Neural cell (in vitro differentiated cells): Measurements from ENCODE around the gene LRIT1. TPM values are rescaled to one million over a fixed set of nuclear protein-coding genes. Genes with fewer than 3 reads are reported as not detected.

Experiments
- H2AFZ ChIP-seq: fragments of 200-600, 300-800 bp; sonication (generic), shearing (Covaris generic); 2 replicates; pipeline ENCODE4 v1.6.0; 2014; ENCODE audit warnings: low read depth, mild to moderate bottlenecking, antibody characterized with exemption, low read length, moderate library complexity
- H3F3A ChIP-seq: fragments of 200-600 bp; shearing (Covaris generic); 2 replicates; pipeline ENCODE4 v1.6.1; 2016; ENCODE audit warnings: mild to moderate bottlenecking, moderate library complexity, mixed read lengths, antibody characterized with exemption, low read length; ENCODE audit not compliant: insufficient read depth, poor library complexity, severe bottlenecking
- H3K27ac ChIP-seq: fragments of 200-600, 300-800 bp; sonication (generic), shearing (Covaris generic); 2 replicates; pipeline ENCODE4 v1.5.1; 2014; ENCODE audit warnings: mild to moderate bottlenecking, low read length, moderate library complexity
- H3K27me3 ChIP-seq: fragments of 300-800, 200-600 bp; sonication (generic), shearing (Covaris generic); 2 replicates; pipeline ENCODE4 v1.6.0; 2014; ENCODE audit warnings: mild to moderate bottlenecking, low read depth, low read length, moderate library complexity; ENCODE audit not compliant: insufficient read depth
- H3K36me3 ChIP-seq: fragments of 300-800, 200-600 bp; sonication (generic), shearing (Covaris generic); 2 replicates; pipeline ENCODE4 v1.5.1; 2014; ENCODE audit warnings: mild to moderate bottlenecking, antibody characterized with exemption, low read length, moderate library complexity; ENCODE audit not compliant: insufficient read depth
- H3K4me2 ChIP-seq: fragments of 300-800, 200-600 bp; sonication (generic), shearing (Covaris generic); 2 replicates; pipeline ENCODE4 v1.6.0; 2014; ENCODE audit warnings: mild to moderate bottlenecking, low read length
- H3K4me3 ChIP-seq: fragments of 300-800, 200-600 bp; sonication (generic), shearing (Covaris generic); 2 replicates; pipeline ENCODE4 v1.5.1; 2014; ENCODE audit warnings: mild to moderate bottlenecking, low read length, moderate library complexity
- H3K79me2 ChIP-seq: fragments of 200-600 bp; shearing (Covaris generic); replicated peaks from 2 replicates; pipeline ENCODE4 v1.6.0; 2014; ENCODE audit warnings: mild to moderate bottlenecking, low read length, moderate library complexity; ENCODE audit not compliant: insufficient read depth
- H3K9ac ChIP-seq: fragments of 300-800, 200-600 bp; sonication (generic), shearing (Covaris generic); 2 replicates; pipeline ENCODE4 v1.6.1; 2016; ENCODE audit warnings: mild to moderate bottlenecking, low read length, mixed read lengths
- H3K9me2 ChIP-seq: fragments of 200-600 bp; shearing (Covaris generic); 2 replicates; pipeline ENCODE4 v1.6.1; 2016; ENCODE audit warnings: mild to moderate bottlenecking, low read length, mixed read lengths; ENCODE audit not compliant: insufficient read depth
- H3K9me3 ChIP-seq: fragments of 200-600, 300-800 bp; sonication (generic), shearing (Covaris generic); 2 replicates; pipeline ENCODE4 v1.6.1; 2016; ENCODE audit warnings: mild to moderate bottlenecking, mixed run types, low read length, moderate library complexity, mixed read lengths
- H4K20me1 ChIP-seq: fragments of 200-600 bp; shearing (Covaris generic); 2 replicates; pipeline ENCODE4 v1.6.1; 2016; ENCODE audit warnings: mild to moderate bottlenecking, mixed run types; ENCODE audit not compliant: insufficient read depth
- CTCF ChIP-seq: fragments of 450-650 bp; IDR thresholded peaks from 2 replicates; pipeline ENCODE4 v1.5.1; 2014; ENCODE audit warnings: antibody characterized with exemption, mild to moderate bottlenecking, moderate library complexity; ENCODE audit not compliant: poor library complexity, severe bottlenecking
- EP300 ChIP-seq: fragments of 450-650 bp; conservative IDR thresholded peaks from 2 replicates; pipeline ENCODE4 v1.6.1; 2014; ENCODE audit warnings: antibody characterized with exemption, mild to moderate bottlenecking, moderate library complexity; ENCODE audit not compliant: poor library complexity, severe bottlenecking
- EZH2 ChIP-seq: fragments of 200-600, 300-800 bp; shearing (Covaris generic), sonication (generic); IDR thresholded peaks from 2 replicates; pipeline ENCODE4 v1.6.1; 2014; ENCODE audit warnings: antibody characterized with exemption, low read length, borderline replicate concordance, mild to moderate bottlenecking; ENCODE audit not compliant: insufficient read depth, poor library complexity, severe bottlenecking
- MXI1 ChIP-seq: fragments of 450-650 bp; conservative IDR thresholded peaks from 2 replicates; pipeline ENCODE4 v1.6.1; 2014; ENCODE audit warnings: antibody characterized with exemption, mild to moderate bottlenecking; ENCODE audit not compliant: poor library complexity, severe bottlenecking
- POLR2AphosphoS5 ChIP-seq: IDR thresholded peaks from 2 replicates; pipeline ENCODE4 v1.6.1; 2012
- RAD21 ChIP-seq: fragments of 450-650 bp; conservative IDR thresholded peaks from 2 replicates; pipeline ENCODE4 v1.6.1; 2014; ENCODE audit warnings: antibody characterized with exemption, mild to moderate bottlenecking, moderate library complexity
- REST ChIP-seq: IDR thresholded peaks from 2 replicates; pipeline ENCODE4 v1.6.1; 2012; ENCODE audit warnings: borderline replicate concordance
- SMC3 ChIP-seq: fragments of 450-650 bp; conservative IDR thresholded peaks from 2 replicates; pipeline ENCODE4 v1.6.1; 2014; ENCODE audit warnings: antibody characterized with exemption, mild to moderate bottlenecking, moderate library complexity; ENCODE audit not compliant: poor library complexity
- TAF1 ChIP-seq: IDR thresholded peaks from 2 replicates; pipeline ENCODE4 v1.6.1; 2012; ENCODE audit warnings: low read depth
- polyA plus RNA-seq: library from polyadenylated mRNA; depleted of rRNA; stranded (reverse); fragments of >200 nt; gene quantifications from 2 replicates; pipeline ENCODE4 v1.2.3, GENCODE V29; 2014

The LRIT1 gene
- polyA plus RNA-seq, 1 donor from 2014 or later, result not detected

GRCh38 chr10:84197643-84198042, 43.7 kb downstream of the LRIT1 start:
- Histone ChIP-seq H3K9me2 (no peaks in the 10 kb centered on the region), H3K4me3 (no peak overlapping the region), H4K20me1 (no peaks in the 10 kb centered on the region), H3K79me2 (no peaks in the 10 kb centered on the region), H3K27ac (no peak overlapping the region), H3F3A (no peaks in the 10 kb centered on the region), H3K27me3 (peaks cover 30% of the 10 kb centered on the region), H2AFZ (no peak overlapping the region), H3K9ac (no peak overlapping the region), H3K9me3 (no peaks in the 10 kb centered on the region), H3K4me2 (no peak overlapping the region), H3K36me3 (no peaks in the 10 kb centered on the region)
- TF ChIP-seq RAD21, result no peak
- TF ChIP-seq EZH2, result no peak
- no peak for TF ChIP-seq REST
- no peak for TF ChIP-seq POLR2AphosphoS5
- no peak for TF ChIP-seq CTCF
- no peak for TF ChIP-seq MXI1
- TF ChIP-seq EP300, result no peak
- TF ChIP-seq TAF1, result no peak

GRCh38 chr10:84196941-84197340, 44.4 kb downstream of the LRIT1 start:
- H3F3A ChIP-seq, result no peaks in the 10 kb centered on the region
- H3K36me3 ChIP-seq, result no peaks in the 10 kb centered on the region
- H3K9me2 ChIP-seq, result no peaks in the 10 kb centered on the region
- no peak overlapping the region for H3K4me3 ChIP-seq
- H3K4me2 ChIP-seq, result no peak overlapping the region
- no peak overlapping the region for H2AFZ ChIP-seq
- H3K79me2 ChIP-seq, result no peaks in the 10 kb centered on the region
- H4K20me1 ChIP-seq, result no peaks in the 10 kb centered on the region
- H3K9ac ChIP-seq, result no peak overlapping the region
- peaks cover 30% of the 10 kb centered on the region for H3K27me3 ChIP-seq
- no peaks in the 10 kb centered on the region for H3K9me3 ChIP-seq
- H3K27ac ChIP-seq, result no peak overlapping the region
- TF ChIP-seq MXI1 (no peak), POLR2AphosphoS5 (no peak), TAF1 (no peak), EZH2 (no peak), SMC3 (no peak), CTCF (no peak), RAD21 (no peak), REST (no peak), EP300 (no peak)
